ENCODE data around the gene SREBF2. TPM values are rescaled to one million over a fixed set of nuclear protein-coding genes. Genes with fewer than 3 reads are reported as not detected.

SREBF2 gene
- total RNA-seq, 3 donors from 2014 or later (not counting 1 experiment from before 2014, with no cell fraction given) = 101 to 106 (median 105) TPM

- H3K27ac ChIP-seq (ENCODE audit: low read length) = no peak overlapping the region
- H3K36me3 Mint-ChIP-seq = no peaks in the 10 kb centered on the region
- no peaks in the 10 kb centered on the region for H3K9me3 ChIP-seq (ENCODE audit: control insufficient read depth, insufficient read depth, low read length)
- no peaks in the 10 kb centered on the region for H3K27me3 Mint-ChIP-seq (ENCODE audit: low read depth in 2 of 2)
- H3K27me3 ChIP-seq (ENCODE audit: control insufficient read depth, insufficient read depth, low read length) = no peaks in the 10 kb centered on the region
- ATAC-seq (no peak), DNase-seq (no peak)
- no peak overlapping the region for H3K4me3 ChIP-seq (ENCODE audit: low read length)
- H3K27ac Mint-ChIP-seq = no peak overlapping the region
- TF ChIP-seq CTCF (IDR thresholded peaks at IDR 0.05) = no peak
- 89% methylated on average over 6 of the region's 6 CpGs for WGBS (ENCODE audit: insufficient coverage)
- H3K4me1 ChIP-seq (ENCODE audit: control insufficient read depth, insufficient read depth, low read length) = no peaks in the 10 kb centered on the region
- no peak overlapping the region for H3K4me3 Mint-ChIP-seq
- intact Hi-C loops (cut with micrococcal nuclease) = no loop called here
- peaks cover 9 to 29% of the 10 kb centered on the region in 2 donors for H3K4me1 Mint-ChIP-seq
- H3K36me3 ChIP-seq (ENCODE audit: control insufficient read depth, insufficient read depth, low read length) = peaks cover 17% of the 10 kb centered on the region
- H3K9me3 Mint-ChIP-seq = no peaks in the 10 kb centered on the region
These were observed 14.3 kb upstream of the SREBF2 start for GRCh38 chr22:41818596-41818995.

GRCh38 chr22:41819257-41819656 lies 13.6 kb upstream of the SREBF2 start:
- H3K36me3 ChIP-seq (ENCODE audit: control insufficient read depth, insufficient read depth, low read length) = peaks cover 13% of the 10 kb centered on the region
- 93% methylated on average over 3 of the region's 4 CpGs for WGBS (ENCODE audit: insufficient coverage)

GRCh38 chr22:41820447-41820846 lies 12.5 kb upstream of the SREBF2 start:
- Mint-ChIP-seq H3K27me3 (ENCODE audit: low read depth in 2 of 2) (no peaks in the 10 kb centered on the region), H3K4me1 (peaks cover 9 to 27% of the 10 kb centered on the region in 2 donors), H3K9me3 (no peaks in the 10 kb centered on the region), H3K27ac (peak overlapping the region in 1 of 2 donors; percentile 21), H3K4me3 (no peak overlapping the region), H3K36me3 (no peaks in the 10 kb centered on the region)
- Histone ChIP-seq H3K4me1 (ENCODE audit: control insufficient read depth, insufficient read depth, low read length) (no peaks in the 10 kb centered on the region), H3K27ac (ENCODE audit: low read length) (no peak overlapping the region), H3K9me3 (ENCODE audit: control insufficient read depth, insufficient read depth, low read length) (no peaks in the 10 kb centered on the region), H3K36me3 (ENCODE audit: control insufficient read depth, insufficient read depth, low read length) (peaks cover 13% of the 10 kb centered on the region), H3K27me3 (ENCODE audit: control insufficient read depth, insufficient read depth, low read length) (no peaks in the 10 kb centered on the region), H3K4me3 (ENCODE audit: low read length) (no peak overlapping the region)
- no peak for DNase-seq
- intact Hi-C loops (cut with micrococcal nuclease) = no loop called here
- WGBS (ENCODE audit: insufficient coverage) = 93% methylated on average over 5 of the region's 5 CpGs
- no peak for TF ChIP-seq CTCF (IDR thresholded peaks at IDR 0.05)
- no peak for ATAC-seq

More at GRCh38 chr22:41819257-41819656, 13.6 kb upstream of the SREBF2 start:
- Histone ChIP-seq H3K4me1 (ENCODE audit: control insufficient read depth, insufficient read depth, low read length) (no peaks in the 10 kb centered on the region), H3K27ac (ENCODE audit: low read length) (no peak overlapping the region), H3K4me3 (ENCODE audit: low read length) (no peak overlapping the region), H3K9me3 (ENCODE audit: control insufficient read depth, insufficient read depth, low read length) (no peaks in the 10 kb centered on the region), H3K27me3 (ENCODE audit: control insufficient read depth, insufficient read depth, low read length) (no peaks in the 10 kb centered on the region)
- H3K4me1 Mint-ChIP-seq = peaks cover 9 to 30% of the 10 kb centered on the region in 2 donors
- no peaks in the 10 kb centered on the region for H3K36me3 Mint-ChIP-seq
- intact Hi-C loops (cut with micrococcal nuclease) = no loop called here
- DNase-seq = no peak
- H3K9me3 Mint-ChIP-seq = no peaks in the 10 kb centered on the region
- no peak for TF ChIP-seq CTCF (IDR thresholded peaks at IDR 0.05)
- H3K27ac Mint-ChIP-seq = no peak overlapping the region
- ATAC-seq = no peak
- H3K27me3 Mint-ChIP-seq (ENCODE audit: low read depth in 2 of 2) = no peaks in the 10 kb centered on the region
- no peak overlapping the region for H3K4me3 Mint-ChIP-seq

Data from natural killer cell (primary cell).